K562 (cell line): ENCODE data around the gene SUPT16H. TPM values are rescaled to one million over a fixed set of nuclear protein-coding genes. Genes with fewer than 3 reads are reported as not detected.

Source experiments
- ATAC-seq: fragments of 200-7000 bp; cut with Tn5 transposase; 3 replicates; pipeline ENCODE4 v1.9.1; 2020; ENCODE audit warnings: moderate library complexity
- BruUV-seq: library from RNA; stranded (reverse); fragments of 400-500 nt; replicated peaks from 2 replicates; lab custom pipeline; 2021; lab: Mats Ljungman, UMichigan
- CTCF ChIA-PET: fragments of 300-600 bp; formaldehyde crosslinking; extraction: SDS; loops from one replicate; lab custom pipeline; 2021; ENCODE audit warnings: low intra/inter-chr PET ratio; lab: Yijun Ruan, JAX
- POLR2A ChIA-PET: fragments of 300-600, 350-650 bp; sonication (Branson Sonifier 250); formaldehyde crosslinking; extraction: SDS; loops from one replicate; lab custom pipeline; 2021; ENCODE audit warnings: antibody characterized with exemption, inconsistent platforms; lab: Yijun Ruan, JAX
- DNase-seq, 4 experiments: peaks; one replicate each; pipeline versions ENCODE4 v3.0.0 to v3.0.0-alpha.2; 2011 to 2018; ENCODE audit warnings: low spot score in 3 of 4, mixed read lengths in 3 of 4; ENCODE audit errors: extremely low read depth in 1 of 4
- FAIRE-seq: peaks from 2 replicates; lab custom pipeline; 2011; peaks lifted over from hg19 to GRCh38; lab: Jason Lieb, UNC
- H2AFZ ChIP-seq: 2 replicates; pipeline ENCODE4 v1.6.0; 2011; ENCODE audit warnings: low read depth, low read length, control low read depth, inconsistent platforms
- H3K27ac ChIP-seq: fragments of 200-600 bp; 3 replicates; pipeline ENCODE4 v1.8.0; 2011; ENCODE audit warnings: low read depth, mild to moderate bottlenecking, control low read depth, inconsistent platforms, low read length, moderate library complexity, mixed read lengths; ENCODE audit errors: extremely low read depth
- H3K27me3 ChIP-seq, 2 experiments: fragments of 300-600 bp in 1 of 2; 2 replicates in 1 of 2; 3 replicates in 1 of 2; pipeline versions ENCODE4 v1.6.0 to v1.8.0; 2011; ENCODE audit warnings: inconsistent platforms in 2 of 2, low read length in 2 of 2, mild to moderate bottlenecking in 1 of 2, mixed read lengths in 1 of 2, moderate library complexity in 1 of 2; ENCODE audit not compliant: control insufficient read depth in 2 of 2, insufficient read depth in 2 of 2
- H3K36me3 ChIP-seq: fragments of 300-600 bp; 3 replicates; pipeline ENCODE4 v1.8.0; 2011; ENCODE audit warnings: mild to moderate bottlenecking, low read length, inconsistent platforms; ENCODE audit not compliant: control insufficient read depth, insufficient read depth
- H3K4me1 ChIP-seq, 2 experiments: fragments of 200-600 bp in 1 of 2; replicated peaks in 1 of 2; 2 replicates in 1 of 2; 3 replicates in 1 of 2; pipeline versions ENCODE4 v1.5.1 to v1.8.0; 2011; ENCODE audit warnings: inconsistent platforms in 2 of 2, low read length in 2 of 2, mild to moderate bottlenecking in 1 of 2, mixed read lengths in 1 of 2, moderate library complexity in 1 of 2; ENCODE audit not compliant: control insufficient read depth in 2 of 2, insufficient read depth in 2 of 2
- H3K4me2 ChIP-seq: 2 replicates; pipeline ENCODE4 v1.6.1; 2011; ENCODE audit warnings: low read length, control low read depth, inconsistent platforms, mixed read lengths; ENCODE audit not compliant: insufficient read depth
- H3K4me3 ChIP-seq: fragments of 200-600 bp; sonication (generic), shearing (Covaris generic); 2 replicates; pipeline ENCODE4 v1.5.1; 2016; ENCODE audit warnings: control low read depth, inconsistent platforms
- H3K79me2 ChIP-seq: fragments of 200-600 bp; 3 replicates; pipeline ENCODE4 v1.8.0; 2011; ENCODE audit warnings: low read length, inconsistent platforms; ENCODE audit not compliant: control insufficient read depth, insufficient read depth
- H3K9ac ChIP-seq, 2 experiments: 2 replicates each; pipeline versions ENCODE4 v1.6.0 to v1.6.1; 2011; ENCODE audit warnings: low read depth in 2 of 2, low read length in 2 of 2, control low read depth in 1 of 2, inconsistent platforms in 1 of 2, mild to moderate bottlenecking in 1 of 2, mixed read lengths in 1 of 2; ENCODE audit not compliant: insufficient read depth in 1 of 2
- H3K9me1 ChIP-seq: one replicate; pipeline ENCODE4 v1.6.0; 2011; ENCODE audit warnings: inconsistent platforms, mild to moderate bottlenecking, low read length, moderate library complexity; ENCODE audit not compliant: control insufficient read depth, insufficient read depth
- H3K9me3 ChIP-seq: replicated peaks from 2 replicates; pipeline ENCODE4 v1.5.1; 2011; ENCODE audit warnings: low read depth, low read length, inconsistent platforms; ENCODE audit not compliant: control insufficient read depth, insufficient read depth
- H4K20me1 ChIP-seq: replicated peaks from 2 replicates; pipeline ENCODE4 v1.6.1; 2011; ENCODE audit warnings: low read length, inconsistent platforms, mixed read lengths; ENCODE audit not compliant: control insufficient read depth, insufficient read depth
- ATF7 ChIP-seq: fragments of 450-650 bp; IDR thresholded peaks from 2 replicates; pipeline ENCODE4 v1.7.1; 2014; ENCODE audit warnings: mild to moderate bottlenecking, moderate library complexity
- ETS2 ChIP-seq: IDR thresholded peaks from 2 replicates; pipeline ENCODE4 v1.6.1; 2016; ENCODE audit warnings: borderline replicate concordance, missing genetic modification characterization, mild to moderate bottlenecking, moderate library complexity, missing compliant biosample characterization; ENCODE audit not compliant: poor library complexity, severe bottlenecking
- HINFP ChIP-seq: fragments of 450-650 bp; conservative IDR thresholded peaks from 2 replicates; pipeline ENCODE4 v1.6.1; 2016; ENCODE audit warnings: missing genetic modification characterization, low read depth, mild to moderate bottlenecking, control low read depth, missing compliant biosample characterization
- HMGN3 ChIP-seq: IDR thresholded peaks from 2 replicates; pipeline ENCODE4 v1.6.1; 2011; ENCODE audit warnings: borderline replicate concordance, low read depth, mild to moderate bottlenecking, mixed read lengths, low read length; ENCODE audit not compliant: insufficient read length; ENCODE audit errors: extremely low read depth
- ID3 ChIP-seq, 2 experiments: fragments of 250-450 bp in 1 of 2; fragments of 450-650 bp in 1 of 2; sonication (Bioruptor Pico) in 1 of 2; IDR thresholded peaks; 2 replicates each; pipeline versions ENCODE4 v1.6.1 to v1.8.0; 2016 to 2021; ENCODE audit warnings: mild to moderate bottlenecking in 2 of 2, moderate library complexity in 2 of 2, missing compliant biosample characterization in 1 of 2, missing genetic modification characterization in 1 of 2
- NR2C1 ChIP-seq, 2 experiments: fragments of 450-650 bp; IDR thresholded peaks; 2 replicates each; pipeline ENCODE4 v1.6.1; 2017; ENCODE audit warnings: mild to moderate bottlenecking in 2 of 2, antibody characterized with exemption in 1 of 2, inconsistent platforms in 1 of 2, missing compliant biosample characterization in 1 of 2, missing genetic modification characterization in 1 of 2
- SAFB ChIP-seq: fragments of 200-400 bp; formaldehyde crosslinking; IDR thresholded peaks from 2 replicates; pipeline ENCODE4 v1.6.1; 2017; ENCODE audit warnings: low read depth, low read length, borderline replicate concordance
- THAP12 ChIP-seq: fragments of 250-450 bp; sonication (Bioruptor Pico); IDR thresholded peaks from 2 replicates; pipeline ENCODE4 v1.9.0; 2021; ENCODE audit warnings: mild to moderate bottlenecking, inconsistent platforms
- ZBTB8A ChIP-seq: fragments of 450-650 bp; IDR thresholded peaks from 2 replicates; pipeline ENCODE4 v1.6.1; 2018; ENCODE audit warnings: mild to moderate bottlenecking, moderate library complexity; ENCODE audit not compliant: partially characterized antibody
- ZC3H8 ChIP-seq: fragments of 450-650 bp; IDR thresholded peaks from 2 replicates; pipeline ENCODE4 v1.6.1; 2017
- ZEB2 ChIP-seq: fragments of 450-650 bp; IDR thresholded peaks from 2 replicates; pipeline ENCODE4 v1.6.1; 2016
- WGBS: fragments of 100-300 bp; shearing (Covaris generic); methylation state at CpG from one replicate; pipeline ENCODE4 v1.1.6; 2016; ENCODE audit warnings: low coverage, mixed read lengths; ENCODE audit not compliant: insufficient coverage; ENCODE audit errors: missing lambda C conversion rate; 5-methylcytosine and 5-hydroxymethylcytosine counted together
- in situ Hi-C: fragments of 300-500 bp; cut with MboI; formaldehyde crosslinking; loops from 4 replicates; pipeline ENCODE4 v1.15.0; 2018; ENCODE audit warnings: inconsistent platforms, mixed read lengths
- intact Hi-C: fragments of 100-400 bp; cut with micrococcal nuclease; formaldehyde crosslinking; loops from 2 replicates; pipeline ENCODE4 v1.14.2; 2022
- polyA plus RNA-seq, 8 experiments: library from polyadenylated mRNA; depleted of rRNA in 4 of 8; stranded (reverse) in 5 of 8; unstranded in 3 of 8; fragments of >200 nt; fragmentation: Nextera tagmentation in 2 of 8; fragmentation: Illumina TruSeq in 1 of 8; extraction: Ambion mirVana in 2 of 8; extraction: Trizol in 1 of 8; gene quantifications; 2 replicates each; pipeline versions ENCODE4 v1.2.1 to v1.2.3, GENCODE V29; 2011 to 2014; ENCODE audit warnings: inconsistent platforms in 1 of 8, missing spikeins in 1 of 8
- total RNA-seq, 7 experiments: library from RNA; depleted of rRNA in 6 of 7; stranded (reverse); fragments of >200 nt in 6 of 7; fragmentation: Illumina TruSeq in 2 of 7; extraction: Trizol in 2 of 7; gene quantifications; 2 replicates each; pipeline versions ENCODE4 v1.2.1 to v1.2.3, GENCODE V29; 2011 to 2021; ENCODE audit warnings: low replicate concordance in 1 of 7

Gene SUPT16H
- total and polyA plus RNA-seq, 9 of the 15 experiments (the other 6 are each of a cell fraction or from before 2014, with no cell fraction given) = 75.4 to 152 (median 105) TPM

GRCh38 chr14:21317398-21317797 is 66.4 kb downstream of the SUPT16H start (continued):
- no peak for TF ChIP-seq HINFP (tag)
- TF ChIP-seq ZEB2 = no peak
- TF ChIP-seq ATF7 = peak; percentile 46; the same call in 1 of the 2 replicates
- no peak for TF ChIP-seq NR2C1 (IDR thresholded peaks at IDR 0.05)
- no peak for TF ChIP-seq NR2C1 (tag; IDR thresholded peaks at IDR 0.05)
- TF ChIP-seq ID3 (CRISPR knock-in tag; IDR thresholded peaks at IDR 0.05) = no peak
- TF ChIP-seq ID3 (tag; IDR thresholded peaks at IDR 0.05) = no peak
- no peak for TF ChIP-seq HMGN3

- ATAC-seq (no peak), DNase-seq (no peak), FAIRE-seq (no peak)
- intact Hi-C loops (no loop called here), in situ Hi-C loops (no loop called here)
- Histone ChIP-seq H2AFZ (no peak overlapping the region), H3K79me2 (no peaks in the 10 kb centered on the region), H3K9ac (no peak overlapping the region; a peak in 1 of 4 replicates), H3K36me3 (no peaks in the 10 kb centered on the region), H3K9me3 (no peaks in the 10 kb centered on the region), H3K9me1 (no peaks in the 10 kb centered on the region), H3K4me2 (no peak overlapping the region), H3K27ac (no peak overlapping the region), H4K20me1 (no peaks in the 10 kb centered on the region), H3K4me3 (no peak overlapping the region), H3K27me3 (no peaks in the 10 kb centered on the region), H3K4me1 (peaks cover 0 to 7% of the 10 kb centered on the region in 2 experiments; a peak in 3 of 5 replicates)
- WGBS = 66% methylated on average over 12 of the region's 12 CpGs
- POLR2A ChIA-PET = interaction anchor here (0.6 kb wide), 1 partner anchor 1914 kb away, joined by 6 read pairs; no protein-coding TSS in a partner anchor
- CTCF ChIA-PET = no interaction called here
- BruUV-seq = no TSS peak
- TF ChIP-seq THAP12 (no peak), ZBTB8A (no peak), SAFB (no peak), ZEB2 (no peak), ZC3H8 (no peak), ETS2 (tag) (no peak)
These were observed 70.3 kb downstream of the SUPT16H start for GRCh38 chr14:21313512-21313911.
